HCT116 (cell line): ENCODE measurements around the gene IRF2. TPM values are rescaled to one million over a fixed set of nuclear protein-coding genes. Genes with fewer than 3 reads are reported as not detected.
A peak's percentile ranks its signal among the peaks of the same experiment; 100 is the strongest.

ENCODE experiments used
- ATAC-seq: fragments of 200-7000 bp; cut with Tn5 transposase; 2 replicates; pipeline ENCODE4 v1.9.1; 2020; ENCODE audit warnings: mild to moderate bottlenecking, moderate library complexity
- BruUV-seq: library from RNA; stranded (reverse); fragments of 400-500 nt; replicated peaks from 2 replicates; lab custom pipeline; 2021; lab: Mats Ljungman, UMichigan
- CTCF ChIA-PET: fragments of 300-600 bp; sonication (Branson Sonifier 250); formaldehyde crosslinking; loops from one replicate; lab custom pipeline; 2021; ENCODE audit warnings: antibody characterized with exemption; lab: Charles Lee
- POLR2A ChIA-PET: fragments of 300-600, 350-600 bp; sonication (Branson Sonifier 250); formaldehyde crosslinking; loops from one replicate; lab custom pipeline; 2021; ENCODE audit warnings: antibody characterized with exemption; lab: Charles Lee
- RAD21 ChIA-PET, 2 experiments: fragments of 300-600 bp; sonication (Branson Sonifier 250); formaldehyde crosslinking; loops; one replicate each; lab custom pipeline; 2023; ENCODE audit warnings: low total read pairs in 2 of 2; ENCODE audit not compliant: uncharacterized antibody in 2 of 2, unreplicated experiment in 2 of 2, low non-redundant PET in 1 of 2; lab: Charles Lee
- DNase-seq: peaks from one replicate; pipeline ENCODE4 v3.0.0-alpha.2; 2010; ENCODE audit warnings: low read depth, low spot score
- H2AFZ ChIP-seq: fragments of 200-600 bp; shearing (Covaris generic), sonication (generic); 2 replicates; pipeline ENCODE4 v1.6.1; 2017; ENCODE audit warnings: low read depth, mixed run types, mixed read lengths, antibody characterized with exemption, low read length; ENCODE audit not compliant: poor library complexity, severe bottlenecking
- H3K27ac ChIP-seq: 2 replicates; pipeline ENCODE4 v1.5.1; 2012; ENCODE audit warnings: low read depth, low read length
- H3K27me3 ChIP-seq: fragments of 200-600 bp; sonication (generic); 2 replicates; pipeline ENCODE4 v1.6.1; 2016; ENCODE audit warnings: mixed run types, low read length, mixed read lengths; ENCODE audit not compliant: insufficient read depth
- H3K36me3 ChIP-seq, 2 experiments: fragments of 200-500 bp in 1 of 2; fragments of 200-600 bp in 1 of 2; sonication (Bioruptor generic) in 1 of 2; sonication (generic) in 1 of 2; 2 replicates each; pipeline versions ENCODE4 v1.5.1 to v1.6.1; 2014 to 2016; ENCODE audit warnings: low read length in 2 of 2, inconsistent platforms in 1 of 2, mixed read lengths in 1 of 2, mixed run types in 1 of 2; ENCODE audit not compliant: insufficient read depth in 2 of 2, control insufficient read depth in 1 of 2
- H3K4me1 ChIP-seq, 2 experiments: fragments of 200-600 bp in 1 of 2; sonication (generic) in 1 of 2; 2 replicates each; pipeline versions ENCODE4 v1.5.1 to v1.6.1; 2012 to 2017; ENCODE audit warnings: low read length in 2 of 2, inconsistent platforms in 1 of 2, mild to moderate bottlenecking in 1 of 2, mixed read lengths in 1 of 2, mixed run types in 1 of 2, moderate library complexity in 1 of 2; ENCODE audit not compliant: insufficient read depth in 2 of 2, control insufficient read depth in 1 of 2
- H3K4me2 ChIP-seq: fragments of 200-600 bp; sonication (generic); 2 replicates; pipeline ENCODE4 v1.6.1; 2017; ENCODE audit warnings: mixed run types, low read length, mixed read lengths
- H3K4me3 ChIP-seq, 2 experiments: fragments of 200-600 bp in 1 of 2; sonication (generic) in 1 of 2; replicated peaks in 1 of 2; 2 replicates each; pipeline ENCODE4 v1.5.1; 2011 to 2016; ENCODE audit warnings: low read length in 2 of 2, control low read depth in 1 of 2, low read depth in 1 of 2, mild to moderate bottlenecking in 1 of 2, mixed read lengths in 1 of 2, mixed run types in 1 of 2
- H3K79me2 ChIP-seq: fragments of 200-600 bp; sonication (generic); 2 replicates; pipeline ENCODE4 v1.6.1; 2017; ENCODE audit warnings: mild to moderate bottlenecking, mixed run types, low read length, moderate library complexity, mixed read lengths; ENCODE audit not compliant: insufficient read depth
- H3K9ac ChIP-seq: fragments of 200-600 bp; sonication (generic); 2 replicates; pipeline ENCODE4 v1.6.1; 2016; ENCODE audit warnings: low read length, mixed read lengths
- H3K9me2 ChIP-seq: fragments of 200-600 bp; sonication (generic), shearing (Covaris generic); 2 replicates; pipeline ENCODE4 v1.6.1; 2017; ENCODE audit warnings: mixed run types, mild to moderate bottlenecking, moderate library complexity; ENCODE audit not compliant: insufficient read depth
- H3K9me3 ChIP-seq, 2 experiments: fragments of 200-500 bp in 1 of 2; fragments of 200-600 bp in 1 of 2; sonication (Bioruptor generic) in 1 of 2; sonication (generic) in 1 of 2; 2 replicates each; pipeline ENCODE4 v1.6.1; 2014 to 2017; ENCODE audit warnings: low read length in 2 of 2, mixed read lengths in 2 of 2, inconsistent platforms in 1 of 2, low read depth in 1 of 2, mild to moderate bottlenecking in 1 of 2, mixed run types in 1 of 2, moderate library complexity in 1 of 2; ENCODE audit not compliant: control insufficient read depth in 1 of 2, insufficient read depth in 1 of 2
- H4K20me1 ChIP-seq: fragments of 200-600 bp; sonication (generic), shearing (Covaris generic); 2 replicates; pipeline ENCODE4 v1.6.1; 2017; ENCODE audit warnings: mixed run types, mild to moderate bottlenecking, moderate library complexity; ENCODE audit not compliant: insufficient read depth
- CBX3 ChIP-seq: IDR thresholded peaks from 2 replicates; pipeline ENCODE4 v1.6.1; 2012; ENCODE audit warnings: low read depth
- JUND ChIP-seq: IDR thresholded peaks from 2 replicates; pipeline ENCODE4 v1.6.1; 2012
- MAX ChIP-seq: IDR thresholded peaks from 2 replicates; pipeline ENCODE4 v1.6.1; 2012
- ZNF274 ChIP-seq: fragments of 200-500 bp; sonication (Bioruptor generic); IDR thresholded peaks from 2 replicates; pipeline ENCODE4 v1.6.1; 2014; ENCODE audit warnings: mild to moderate bottlenecking, low read depth, low read length, inconsistent platforms
- intact Hi-C: fragments of 100-400 bp; cut with micrococcal nuclease; formaldehyde crosslinking; loops from 2 replicates; pipeline ENCODE4 v1.10.0; 2022
- total RNA-seq: library from RNA; stranded (reverse); gene quantifications from one replicate; pipeline ENCODE4 v1.2.1, GENCODE V29; 2021; ENCODE audit not compliant: unreplicated experiment
- TF ChIP-seq, protein P1 (sequence below), 3 experiments: fragments of 200-600 bp in 1 of 3; sonication (generic) in 1 of 3; IDR thresholded peaks in 2 of 3; conservative IDR thresholded peaks in 1 of 3; 2 replicates each; pipeline ENCODE4 v1.5.1; 2012 to 2017; ENCODE audit warnings: low read depth in 2 of 3, low read length in 2 of 3, antibody characterized with exemption in 1 of 3, borderline replicate concordance in 1 of 3, control low read depth in 1 of 3, mild to moderate bottlenecking in 1 of 3, mixed read lengths in 1 of 3, mixed run types in 1 of 3, moderate library complexity in 1 of 3; ENCODE audit not compliant: insufficient read depth in 1 of 3

IRF2 gene
- total RNA-seq, 1 experiment from 2014 or later, result 10.6 TPM

DNA sequence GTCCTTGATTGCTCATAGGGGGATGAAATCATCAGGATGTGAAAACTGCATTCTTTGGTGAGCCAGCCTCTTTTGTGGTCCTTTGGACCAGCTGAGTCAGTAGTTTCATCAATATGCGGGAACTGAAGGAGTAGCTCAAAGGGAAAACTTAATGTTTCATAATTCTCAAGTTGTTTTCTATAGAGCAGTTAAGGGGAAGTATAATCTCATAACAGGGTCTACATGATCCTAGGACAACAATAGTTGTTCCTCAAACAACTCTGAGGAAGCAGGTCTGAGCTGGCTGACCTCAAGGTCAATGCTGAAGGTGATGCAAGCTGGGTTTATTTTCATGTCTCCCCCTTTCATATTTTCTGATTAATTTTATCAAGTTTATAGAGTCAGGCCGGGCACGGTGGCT lies 36.1 kb upstream of the IRF2 start:
- Histone ChIP-seq H3K9ac (no peak overlapping the region), H3K9me3 (no peaks in the 10 kb centered on the region), H3K4me3 (no peak overlapping the region), H3K79me2 (no peaks in the 10 kb centered on the region), H4K20me1 (no peaks in the 10 kb centered on the region), H3K9me2 (no peaks in the 10 kb centered on the region), H3K27me3 (no peaks in the 10 kb centered on the region), H3K4me2 (no peak overlapping the region), H3K4me1 (no peaks in the 10 kb centered on the region), H3K27ac (no peak overlapping the region), H3K36me3 (no peaks in the 10 kb centered on the region), H2AFZ (no peak overlapping the region)
- no TSS peak for BruUV-seq
- intact Hi-C loops, result no loop called here
- POLR2A ChIA-PET, result no interaction called here
- ATAC-seq (no peak), DNase-seq (no peak)
- RAD21 ChIA-PET, result no interaction called here
- CTCF ChIA-PET, result no interaction called here
- TF ChIP-seq MAX (no peak), ZNF274 (no peak)

- no peaks in the 10 kb centered on the region for H4K20me1 ChIP-seq
- H3K27ac ChIP-seq, result no peak overlapping the region
- intact Hi-C loops, result no loop called here
- RAD21 ChIA-PET, result no interaction called here
- H3K4me2 ChIP-seq, result no peak overlapping the region
- POLR2A ChIA-PET, result no interaction called here
- H3K79me2 ChIP-seq, result no peaks in the 10 kb centered on the region
- no peak overlapping the region for H3K4me3 ChIP-seq
- H3K9me3 ChIP-seq, result no peaks in the 10 kb centered on the region
- no peaks in the 10 kb centered on the region for H3K4me1 ChIP-seq
- no peaks in the 10 kb centered on the region for H3K27me3 ChIP-seq
- ATAC-seq (peak; percentile 82), DNase-seq (no peak)
- no peaks in the 10 kb centered on the region for H3K36me3 ChIP-seq
- BruUV-seq, result no TSS peak
- H3K9ac ChIP-seq, result no peak overlapping the region
- no peaks in the 10 kb centered on the region for H3K9me2 ChIP-seq
- H2AFZ ChIP-seq, result no peak overlapping the region
- TF ChIP-seq JUND (no peak), CBX3 (no peak)
- TF ChIP-seq, protein P1, sequence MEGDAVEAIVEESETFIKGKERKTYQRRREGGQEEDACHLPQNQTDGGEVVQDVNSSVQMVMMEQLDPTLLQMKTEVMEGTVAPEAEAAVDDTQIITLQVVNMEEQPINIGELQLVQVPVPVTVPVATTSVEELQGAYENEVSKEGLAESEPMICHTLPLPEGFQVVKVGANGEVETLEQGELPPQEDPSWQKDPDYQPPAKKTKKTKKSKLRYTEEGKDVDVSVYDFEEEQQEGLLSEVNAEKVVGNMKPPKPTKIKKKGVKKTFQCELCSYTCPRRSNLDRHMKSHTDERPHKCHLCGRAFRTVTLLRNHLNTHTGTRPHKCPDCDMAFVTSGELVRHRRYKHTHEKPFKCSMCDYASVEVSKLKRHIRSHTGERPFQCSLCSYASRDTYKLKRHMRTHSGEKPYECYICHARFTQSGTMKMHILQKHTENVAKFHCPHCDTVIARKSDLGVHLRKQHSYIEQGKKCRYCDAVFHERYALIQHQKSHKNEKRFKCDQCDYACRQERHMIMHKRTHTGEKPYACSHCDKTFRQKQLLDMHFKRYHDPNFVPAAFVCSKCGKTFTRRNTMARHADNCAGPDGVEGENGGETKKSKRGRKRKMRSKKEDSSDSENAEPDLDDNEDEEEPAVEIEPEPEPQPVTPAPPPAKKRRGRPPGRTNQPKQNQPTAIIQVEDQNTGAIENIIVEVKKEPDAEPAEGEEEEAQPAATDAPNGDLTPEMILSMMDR (IDR thresholded peaks at IDR 0.05 in 2 of 3, conservative IDR thresholded peaks at IDR 0.05 in 1 of 3; ENCODE audit: borderline replicate concordance in 1 of 3, insufficient read depth in 1 of 3, low read depth in 2 of 3, low read length in 2 of 3), result peak in 2 of 3 experiments; percentile 18; a peak in 3 of 6 replicates
- TF ChIP-seq, all 23 proteins: peak for 1
- CTCF ChIA-PET, result no interaction called here
Observed at GRCh38 chr4:184506527-184507121, 32.3 kb upstream of the IRF2 start.
